HG02943 (cell line): ENCODE measurements around the gene SUN1.
"Not testable (repeated sequence)": the region's sequence is repeated elsewhere in the genome, so short reads cannot be mapped to it uniquely, and the experiment has no call there.

ENCODE experiments used
- ATAC-seq: cut with Tn5 transposase; IDR thresholded peaks from one replicate; pipeline ENCODE4 v1.9.1; 2021; ENCODE audit warnings: mild to moderate bottlenecking, low read depth, moderate library complexity; ENCODE audit not compliant: unreplicated experiment

SUN1 gene

GRCh38 chr7:913736-914520, 81.7 kb downstream of the SUN1 start:
- no peak for ATAC-seq

GRCh38 chr7:914521-915194, 82.4 kb downstream of the SUN1 start:
- no peak for ATAC-seq

GRCh38 chr7:915291-916218, 83.3 kb downstream of the SUN1 start:
- ATAC-seq, result no peak

- no peak for ATAC-seq
Observed at GRCh38 chr7:916291-916941, 84.1 kb downstream of the SUN1 start.

- ATAC-seq, result no peak
Observed at GRCh38 chr7:917255-918117, 85.2 kb downstream of the SUN1 start.

- ATAC-seq, result no peak
Observed at GRCh38 chr7:918118-918425, 85.8 kb downstream of the SUN1 start.

GRCh38 chr7:918441-919113, 86.3 kb downstream of the SUN1 start:
- ATAC-seq, result no peak

GRCh38 chr7:919114-919442, 86.8 kb downstream of the SUN1 start:
- ATAC-seq, result no peak

GRCh38 chr7:919924-920341, 87.7 kb downstream of the SUN1 start:
- ATAC-seq, result no peak

GRCh38 chr7:920351-921070, 88.2 kb downstream of the SUN1 start:
- ATAC-seq, result no peak

- no peak for ATAC-seq
Observed at GRCh38 chr7:921071-921461, 88.8 kb downstream of the SUN1 start.

- ATAC-seq, result no peak
Observed at GRCh38 chr7:921581-922333, 89.5 kb downstream of the SUN1 start.

- ATAC-seq, result no peak
Observed at GRCh38 chr7:922334-923107, 90.2 kb downstream of the SUN1 start.

- peak; percentile 65 for ATAC-seq
Observed at GRCh38 chr7:923108-924041, 91.1 kb downstream of the SUN1 start.

GRCh38 chr7:924042-924441, 91.8 kb downstream of the SUN1 start:
- not testable (repeated sequence) for ATAC-seq
